NCI-H82 treated with DMSO at 0.1 percent for 48 hours (cell line): Measurements from ENCODE around the gene FAAP20.

Experiments used
- DNase-seq: peaks from one replicate; lab custom pipeline; 2025; ENCODE audit not compliant: unreplicated experiment; lab: John Stamatoyannopoulos, UW

Gene FAAP20

DNA sequence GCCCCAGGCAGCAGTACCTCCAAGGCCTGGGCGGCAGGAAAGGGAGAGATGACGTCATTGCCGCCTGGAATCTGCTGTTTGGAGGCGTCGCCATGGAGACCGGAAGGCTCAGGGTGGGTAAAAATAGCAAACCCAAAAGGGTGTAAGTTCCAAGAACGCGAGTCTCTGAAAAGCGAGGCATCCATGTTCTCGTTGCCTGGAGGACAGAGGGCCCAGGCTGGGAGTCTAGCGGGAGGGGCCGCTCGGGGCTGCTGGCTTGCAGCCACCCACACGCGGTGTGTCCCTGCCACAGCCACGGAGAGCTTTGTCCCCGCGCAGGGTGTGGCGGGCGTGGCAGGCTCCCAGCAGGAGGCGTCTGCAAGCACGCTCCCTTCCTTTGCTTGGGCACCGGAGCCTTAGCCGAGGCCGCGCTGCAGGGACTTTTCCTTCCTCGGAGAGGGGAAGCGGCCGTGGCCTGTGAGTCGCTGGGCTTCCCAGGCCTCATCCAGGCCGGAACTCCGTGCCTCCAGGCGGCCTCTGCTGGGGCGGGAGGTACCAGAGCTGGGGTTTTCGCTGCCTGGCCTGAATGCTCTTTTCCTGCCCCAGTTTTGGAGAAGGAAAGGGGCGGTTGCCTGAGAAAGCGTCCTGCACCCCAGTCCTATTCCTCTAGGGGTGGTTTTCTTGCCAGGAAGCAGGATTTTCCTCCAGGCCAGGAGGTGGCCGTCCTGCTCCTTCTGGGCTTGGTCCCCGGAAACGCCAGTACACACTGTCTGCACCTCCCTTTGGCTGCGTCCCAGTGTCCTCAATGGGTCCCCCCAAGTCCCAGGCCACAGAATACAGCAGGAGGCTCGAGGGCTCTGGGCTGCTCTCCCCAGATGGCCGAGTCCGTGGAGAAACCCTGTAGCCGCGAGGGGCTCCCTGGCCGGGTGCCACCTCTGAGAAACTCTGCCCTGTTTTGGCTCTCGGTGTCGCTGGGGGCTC is 18.2 kb upstream of the FAAP20 start:
- no peak for DNase-seq

DNA sequence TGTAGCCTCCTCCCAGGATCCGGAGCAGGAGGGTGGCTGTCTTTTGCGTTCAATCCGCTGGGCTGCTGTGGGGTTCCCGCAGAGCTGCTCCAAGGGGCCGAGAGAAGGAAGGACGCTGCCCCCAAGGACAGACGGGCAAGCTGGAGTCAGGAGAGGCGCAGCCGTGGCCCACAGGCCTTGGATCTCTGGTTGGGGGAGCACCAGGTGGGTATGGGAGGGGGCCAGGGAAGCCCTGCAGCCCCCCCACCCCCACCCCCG is 17.6 kb upstream of the FAAP20 start:
- no peak for DNase-seq

DNA sequence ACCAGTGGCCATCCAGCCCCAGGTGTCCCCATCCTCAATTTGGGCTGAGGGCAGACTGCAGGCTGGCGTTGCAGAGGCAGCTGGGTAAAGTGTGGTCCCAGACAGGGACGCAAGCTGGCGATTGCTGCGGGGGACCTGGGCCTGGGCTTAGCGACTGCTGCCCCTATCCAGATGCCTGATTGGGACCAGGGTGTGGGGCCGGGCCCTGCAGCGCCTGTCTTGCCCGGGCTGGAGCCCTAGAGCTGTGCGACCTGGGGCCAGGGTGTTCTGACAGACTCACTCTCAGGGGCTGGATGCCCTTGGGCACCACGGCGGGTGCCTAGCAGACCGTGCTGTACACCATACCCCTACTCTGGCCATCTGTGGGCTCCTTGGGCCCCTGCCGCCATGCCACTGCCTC is 16.2 kb upstream of the FAAP20 start:
- no peak for DNase-seq

DNA sequence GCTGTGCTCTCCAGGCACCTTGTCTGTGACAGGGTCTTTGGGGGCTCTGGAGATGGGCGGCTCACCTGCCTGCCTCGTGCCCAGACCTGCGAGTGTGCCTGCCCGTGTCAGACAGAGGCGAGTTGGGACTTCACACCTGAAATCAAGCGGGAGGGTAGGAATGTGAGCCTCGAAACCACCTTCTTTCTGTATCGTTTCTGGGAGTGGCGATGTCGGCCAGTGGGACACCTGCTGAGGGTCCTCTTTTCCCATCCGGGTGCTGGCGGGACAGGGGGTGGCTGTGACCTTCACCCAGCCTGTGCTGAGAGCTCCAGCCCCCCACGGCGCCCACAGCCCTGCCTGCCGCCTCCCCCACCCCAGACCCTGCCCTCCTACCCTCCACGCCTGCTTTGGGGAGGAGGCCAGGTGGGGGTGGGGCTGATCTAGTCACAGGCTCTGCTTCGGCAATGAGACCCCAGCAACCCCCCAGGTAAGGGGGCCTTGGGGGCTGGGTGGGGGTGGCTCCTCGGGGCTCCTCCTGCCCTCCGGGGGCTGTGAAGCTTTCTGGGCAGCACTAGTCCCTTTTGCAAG is 15.6 kb upstream of the FAAP20 start:
- no peak for DNase-seq

DNA sequence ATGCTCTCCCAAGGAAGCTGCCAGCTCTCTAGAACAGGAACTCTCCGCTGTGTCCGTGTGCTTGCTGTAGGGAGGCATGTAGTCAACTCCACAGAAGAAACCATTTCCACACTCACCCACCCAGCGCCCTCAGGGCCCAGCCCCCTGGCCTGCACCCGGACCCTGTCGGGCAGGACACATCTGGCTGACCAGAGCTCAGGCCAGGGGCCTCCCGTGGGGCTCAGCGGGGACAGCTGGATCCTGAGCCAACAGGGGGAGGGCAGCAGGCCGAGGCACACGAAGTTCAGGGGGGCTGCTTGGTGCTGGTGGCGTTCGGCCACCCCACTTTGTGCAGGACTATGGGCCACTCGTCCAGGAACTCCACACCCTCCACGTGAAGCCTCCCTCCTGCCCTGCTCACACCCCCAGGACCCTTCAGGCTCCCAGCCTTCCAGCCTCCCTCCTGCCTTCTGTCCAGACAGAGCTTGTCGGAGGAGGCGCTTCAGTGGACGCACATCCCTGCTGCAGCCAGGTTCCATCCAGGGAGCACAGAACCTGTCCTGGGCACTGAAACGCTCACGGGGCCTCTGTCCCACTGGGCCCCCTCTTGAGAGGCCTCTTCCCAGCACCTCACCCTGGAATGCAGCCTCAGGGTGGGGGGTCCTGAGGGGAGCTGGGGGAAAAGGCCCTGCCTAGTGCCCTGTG is 15.0 kb upstream of the FAAP20 start:
- DNase-seq, result no peak

DNA sequence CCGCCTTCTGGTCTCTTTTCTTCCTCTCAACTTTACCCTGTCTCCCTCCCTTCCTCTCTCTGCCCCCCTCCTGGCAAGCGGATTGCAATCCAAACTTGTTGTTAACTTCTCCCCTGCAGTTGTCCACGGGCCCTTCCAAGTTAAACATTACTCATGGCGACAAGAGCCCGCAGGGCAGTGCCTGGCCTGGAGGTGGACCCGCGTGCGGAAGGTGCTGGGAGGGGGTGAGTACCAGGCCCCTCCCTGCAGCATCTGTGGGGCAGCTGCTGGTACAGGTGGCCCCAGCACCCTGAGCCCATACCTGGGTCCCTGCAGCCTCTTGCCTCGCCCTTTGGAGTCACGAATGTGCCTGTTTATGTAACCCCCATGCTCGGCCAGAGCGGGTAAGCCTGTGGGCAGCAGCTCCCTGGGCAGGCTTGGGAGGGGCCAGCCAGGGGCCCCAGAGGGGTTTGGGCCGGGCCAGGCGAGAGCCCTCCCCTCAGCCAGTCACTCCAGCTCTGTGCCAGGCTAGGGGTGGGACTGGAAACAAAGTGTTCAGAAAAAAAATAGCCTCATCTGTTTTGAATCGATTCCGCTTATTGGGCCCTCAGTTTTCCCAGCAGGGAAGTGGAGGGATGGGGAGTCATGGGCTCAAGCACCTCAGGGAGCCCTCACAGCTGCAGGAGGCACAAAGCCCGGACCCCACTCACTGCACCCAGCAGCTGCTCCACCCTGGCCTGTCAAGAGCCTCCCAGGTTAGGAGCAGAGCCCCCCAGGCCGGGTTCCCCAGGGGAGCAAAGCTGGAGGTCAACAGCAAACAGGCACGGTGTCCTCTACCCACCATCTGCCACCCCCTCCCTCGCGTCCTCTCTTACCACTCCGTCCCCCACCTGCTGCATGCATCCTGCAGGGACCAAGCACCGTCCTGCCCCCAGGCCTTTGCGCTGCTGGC is 14.0 kb upstream of the FAAP20 start:
- no peak for DNase-seq

DNA sequence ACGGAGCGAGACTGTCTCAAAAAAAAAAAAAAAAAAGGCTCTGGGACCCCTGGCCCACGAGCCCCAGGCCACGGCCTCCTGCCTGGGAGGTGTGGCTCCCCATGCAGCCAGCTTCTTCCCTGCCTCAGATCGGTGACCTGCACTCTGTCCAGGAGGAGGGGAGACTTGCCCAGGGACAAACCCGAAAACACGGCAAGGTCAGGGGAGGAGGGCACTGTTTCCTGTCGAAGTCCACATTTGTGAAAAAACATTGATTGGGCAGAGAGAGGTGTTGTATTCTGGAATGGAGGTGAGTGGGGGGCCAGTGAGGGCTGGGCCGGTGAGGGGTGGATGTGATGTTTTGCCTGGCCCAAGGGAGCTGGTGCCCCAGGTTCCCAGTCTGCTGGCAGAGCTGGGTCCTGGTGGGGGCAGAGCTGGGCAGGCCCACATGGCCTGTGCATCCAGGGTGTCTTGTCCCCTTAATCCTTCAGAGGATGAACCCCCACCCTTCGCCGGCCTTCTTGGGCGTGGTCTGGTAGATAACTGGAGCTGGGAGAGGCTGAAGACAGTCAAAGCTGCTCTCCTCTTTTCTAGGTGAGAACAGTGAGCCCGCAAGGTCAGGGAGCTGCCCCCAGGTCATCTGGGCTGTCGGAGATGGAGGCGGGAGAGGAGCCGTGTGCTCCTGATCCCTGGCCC is 12.4 kb upstream of the FAAP20 start:
- no peak for DNase-seq

DNA sequence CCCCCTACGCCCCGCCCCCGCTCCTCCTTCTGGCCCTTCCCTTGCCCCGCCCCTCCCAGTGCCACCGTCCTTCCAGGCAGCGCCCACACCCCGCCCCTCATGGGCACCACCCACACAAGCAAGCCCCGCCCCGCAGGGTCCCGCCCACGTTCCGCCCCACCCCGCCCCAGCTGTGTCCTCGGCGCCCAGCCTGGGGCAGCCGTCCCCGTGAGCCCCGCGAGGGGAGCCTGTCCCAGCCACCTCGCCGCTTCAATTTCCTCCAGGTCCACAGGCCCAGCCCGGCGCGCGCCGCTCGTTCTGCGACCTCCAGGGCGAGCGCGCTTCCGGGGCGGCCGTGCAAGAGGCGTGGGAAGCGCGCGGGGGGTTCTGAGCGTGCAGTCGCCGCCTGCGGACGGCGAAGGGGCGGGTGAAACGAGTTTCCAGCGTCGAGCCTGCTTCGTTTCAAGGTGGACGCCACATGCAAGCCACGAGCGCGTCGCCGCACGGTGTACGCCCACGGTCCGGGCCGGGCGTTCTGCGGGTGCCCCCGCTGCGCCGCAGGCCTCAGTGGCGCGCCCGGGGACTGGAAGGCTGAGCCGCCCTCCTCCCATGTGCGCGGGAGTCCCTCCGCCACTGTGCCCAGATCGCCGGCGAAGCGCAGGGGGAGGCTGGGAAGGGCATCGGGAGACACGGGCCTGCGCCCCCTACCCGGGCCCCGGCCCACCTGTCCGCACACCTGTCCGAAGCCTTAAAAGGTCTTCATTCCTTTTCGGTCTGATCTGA is 10.8 kb upstream of the FAAP20 start:
- DNase-seq, result peak; percentile 68

DNA sequence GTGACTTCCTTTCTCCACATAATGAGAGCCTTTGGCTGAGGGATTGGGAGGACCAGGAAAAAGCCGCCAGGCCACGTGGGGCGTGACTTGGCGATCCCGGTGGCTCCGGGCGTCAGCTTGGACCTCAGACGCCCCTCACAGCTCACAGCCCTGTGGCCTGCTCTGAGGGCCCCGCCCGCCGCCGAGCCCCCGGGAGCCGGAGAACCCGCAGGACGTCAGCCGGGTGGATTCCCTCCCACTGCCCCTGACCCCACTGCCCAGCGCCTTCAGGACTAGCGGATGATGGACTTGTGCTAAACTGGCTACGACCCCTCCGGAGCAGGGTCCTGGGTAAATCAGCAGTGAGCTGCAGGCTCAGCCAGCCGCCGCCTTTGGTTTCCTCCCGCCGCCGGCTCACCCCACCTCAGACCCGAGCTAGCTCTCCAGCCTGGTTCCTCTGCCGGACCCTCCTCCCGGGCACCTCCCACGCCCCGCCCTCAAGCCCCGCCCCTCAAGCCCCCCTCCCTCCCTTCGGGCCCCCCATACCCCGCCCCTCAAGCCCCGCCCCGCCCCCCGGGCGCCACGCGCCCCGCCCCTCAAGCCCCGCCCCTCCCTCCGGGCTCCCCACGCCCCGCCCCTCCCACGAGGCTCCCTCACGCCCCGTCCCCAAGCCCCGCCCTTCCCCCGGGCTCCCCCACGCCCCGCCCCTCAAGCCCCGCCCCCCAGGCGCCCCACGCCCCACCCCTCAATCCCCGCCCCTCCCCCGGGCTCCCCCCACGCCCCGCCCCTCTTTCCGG is 10.0 kb upstream of the FAAP20 start:
- peak; percentile 68 for DNase-seq

DNA sequence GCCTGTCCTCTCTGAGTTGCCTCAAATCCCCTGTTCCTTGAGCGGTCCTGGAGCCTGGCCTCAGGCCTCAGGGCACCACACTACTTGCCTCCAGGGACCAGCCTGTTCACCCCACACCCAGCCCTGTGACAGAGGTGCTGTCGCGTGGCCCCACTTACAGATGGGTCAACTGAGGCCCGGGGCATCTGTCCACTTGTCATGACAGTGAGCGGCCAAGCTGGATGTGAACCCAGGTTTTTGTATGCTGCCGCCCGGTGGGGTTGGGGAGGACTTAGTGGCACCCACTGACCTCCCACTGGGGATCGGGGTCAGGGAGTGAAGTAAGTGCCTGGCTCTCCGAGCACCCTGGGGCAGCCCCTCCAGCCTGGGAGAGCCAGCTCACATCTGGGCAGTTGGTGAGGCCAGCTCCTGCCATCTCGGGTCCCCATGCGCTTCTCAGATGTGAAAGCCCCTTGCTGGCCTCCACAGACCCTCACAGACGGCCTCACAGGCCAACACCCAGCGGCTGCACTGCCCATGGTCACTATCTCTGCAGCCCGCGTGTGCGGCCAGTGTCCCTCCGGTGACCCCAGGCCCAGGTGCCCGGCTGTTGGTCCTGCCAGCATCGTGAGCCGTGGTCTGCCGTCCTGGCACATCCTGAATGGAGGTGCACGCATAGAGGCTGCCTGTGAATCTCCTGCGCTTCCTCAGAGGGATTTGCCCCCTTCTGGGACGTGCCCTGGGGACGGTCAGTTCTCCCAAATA is 9.3 kb upstream of the FAAP20 start:
- DNase-seq, result no peak

DNA sequence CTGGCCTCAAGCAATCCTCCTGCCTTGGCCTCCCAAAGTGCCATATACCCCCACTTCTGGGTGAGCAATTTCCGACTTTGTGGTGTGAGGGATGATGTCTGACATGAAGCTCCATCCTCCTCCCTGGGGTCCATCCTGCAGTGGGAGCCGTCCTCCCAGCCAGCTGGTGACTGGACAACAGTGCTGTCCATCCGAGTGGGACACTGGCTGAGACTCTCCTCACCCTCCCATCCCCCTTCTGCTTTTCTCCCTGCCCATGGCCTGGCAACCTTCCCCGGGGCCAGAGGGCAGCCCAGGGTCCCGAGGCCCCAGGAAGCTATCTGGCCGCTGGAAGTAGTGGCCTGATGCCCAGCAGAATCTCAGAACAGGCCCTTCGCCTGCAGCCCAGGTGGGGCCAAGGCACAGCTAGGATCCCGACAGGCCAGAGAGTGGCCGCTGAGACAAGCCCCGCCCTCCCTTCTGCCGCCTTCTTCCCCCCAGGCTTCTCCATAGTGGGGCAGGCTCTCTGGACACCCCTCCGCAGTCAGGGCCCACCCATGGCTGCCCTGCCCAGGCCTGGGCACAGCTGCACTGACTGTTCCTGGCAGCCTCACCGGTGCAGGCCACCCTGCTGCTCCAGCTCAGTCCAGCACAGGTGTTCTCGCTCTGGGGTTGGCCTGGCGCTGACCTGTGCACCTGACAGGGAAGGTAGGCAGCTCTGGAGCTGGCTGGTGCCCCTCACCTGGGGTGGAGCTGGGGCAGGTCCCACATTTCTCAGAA is 8.4 kb upstream of the FAAP20 start:
- no peak for DNase-seq

DNA sequence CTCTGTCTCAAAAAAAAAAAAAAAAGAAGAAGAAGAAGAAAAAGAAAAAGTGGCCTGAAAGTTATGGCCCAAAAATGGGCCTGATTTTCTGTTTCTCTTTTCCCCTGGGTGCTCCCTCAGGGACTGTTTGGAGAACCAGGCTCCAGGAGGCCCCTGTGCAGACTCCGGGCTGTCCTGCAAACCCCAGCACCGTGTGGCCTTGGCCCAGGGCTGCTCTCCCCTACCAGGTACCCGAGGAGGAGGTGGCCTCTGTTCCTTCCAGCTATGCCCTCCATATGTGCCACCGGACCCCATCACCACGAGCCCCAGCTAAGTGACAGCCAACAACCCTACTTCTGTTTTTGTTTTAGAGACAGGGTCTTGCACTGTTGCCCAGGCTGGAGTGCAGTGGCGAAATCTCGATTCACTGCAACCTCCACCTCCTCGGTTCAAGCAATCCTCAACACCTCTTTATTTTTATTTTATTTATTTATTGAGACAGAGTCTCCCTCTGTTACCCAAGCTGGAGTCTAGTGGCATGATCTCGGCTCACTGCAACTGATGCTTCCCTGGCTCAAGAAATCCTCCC is 7.5 kb upstream of the FAAP20 start:
- DNase-seq, result no peak

DNA sequence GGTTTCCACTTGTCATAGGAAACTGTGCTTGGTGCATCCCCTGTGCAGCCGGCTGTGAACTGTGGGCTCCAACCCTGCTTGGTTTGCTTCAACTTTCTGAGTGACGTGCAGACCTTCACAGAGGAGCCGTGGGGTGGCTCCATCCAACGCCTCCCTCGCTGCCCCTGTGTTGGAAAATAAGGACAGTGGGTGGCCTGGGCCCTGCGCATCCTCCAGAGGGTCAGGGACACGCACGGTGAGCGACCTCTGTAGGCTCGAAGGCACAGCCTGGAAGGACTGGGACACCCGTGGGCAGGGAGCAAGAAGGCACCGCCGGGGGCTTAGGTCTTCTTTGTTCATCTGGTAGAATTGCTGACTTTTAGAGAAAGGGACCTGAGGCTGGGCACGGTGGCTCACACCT is 6.5 kb upstream of the FAAP20 start:
- DNase-seq, result no peak

DNA sequence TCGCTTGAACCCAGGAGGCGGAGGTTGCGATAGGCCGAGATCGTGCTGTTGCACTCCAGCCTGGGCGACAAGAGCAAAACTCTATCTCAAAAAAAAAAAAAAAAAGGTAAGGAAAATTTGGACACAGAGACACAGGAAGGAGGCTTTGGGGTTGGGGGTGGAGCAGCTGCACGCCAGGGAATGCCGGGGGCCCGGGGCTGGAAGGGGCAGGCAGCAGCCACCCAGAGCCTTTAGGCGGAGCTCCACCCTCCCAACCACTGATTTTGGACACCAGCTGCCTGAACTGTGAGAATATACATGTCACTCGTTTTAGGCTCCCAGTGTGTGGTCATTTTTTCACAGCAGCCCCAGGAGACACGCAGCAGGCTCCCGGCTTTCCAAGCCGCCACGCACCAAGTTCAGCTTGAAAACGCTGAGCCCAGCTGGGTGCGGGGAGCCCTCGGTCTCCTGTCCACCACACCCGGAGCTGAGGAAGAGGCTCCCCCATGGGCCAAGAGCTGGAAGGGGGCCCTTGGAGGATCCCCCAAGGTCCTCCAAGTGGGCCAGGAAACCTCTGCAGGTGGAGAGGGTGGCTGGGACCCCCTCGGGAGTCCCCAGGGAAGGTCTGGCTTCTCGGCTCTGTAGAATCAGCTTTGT is 5.9 kb upstream of the FAAP20 start:
- no peak for DNase-seq

DNA sequence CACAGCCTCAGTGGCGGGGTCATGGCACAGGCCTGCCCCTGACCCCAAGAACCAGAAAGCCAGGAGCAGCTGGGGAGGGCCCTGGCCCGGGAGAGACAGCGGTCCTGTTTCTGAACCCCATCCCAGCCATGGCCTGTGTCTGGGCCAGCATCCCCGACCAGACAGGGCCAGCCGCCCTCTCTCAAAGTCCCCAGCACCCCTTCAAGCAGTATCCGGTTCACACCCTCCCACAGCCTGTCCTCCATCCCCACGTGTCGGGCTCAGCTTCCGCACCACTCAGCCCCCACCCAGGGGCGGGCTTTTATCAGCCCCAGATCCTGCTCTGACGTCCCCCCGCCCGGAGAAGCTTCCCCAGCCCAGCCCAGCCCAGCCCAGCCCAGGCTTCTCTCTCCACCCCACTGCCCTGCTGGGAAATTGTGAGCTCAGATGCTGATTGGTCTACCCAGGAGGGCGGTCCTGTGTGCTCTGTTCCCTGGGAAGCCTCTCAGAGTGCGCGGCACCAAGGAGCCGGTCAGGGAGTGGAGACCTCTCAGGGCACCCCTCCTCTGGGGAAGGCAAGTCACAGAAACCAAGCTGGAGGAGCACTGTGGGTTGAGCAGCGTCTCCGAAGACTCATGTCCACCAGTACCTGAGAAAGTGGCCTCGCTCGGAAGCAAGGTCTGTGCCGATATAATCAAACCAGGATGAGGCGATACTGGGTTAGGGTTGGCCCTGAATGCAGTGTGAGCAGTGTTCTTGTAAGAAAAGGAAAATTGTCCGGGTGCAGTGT is 4.7 kb upstream of the FAAP20 start:
- DNase-seq, result peak; percentile 78

DNA sequence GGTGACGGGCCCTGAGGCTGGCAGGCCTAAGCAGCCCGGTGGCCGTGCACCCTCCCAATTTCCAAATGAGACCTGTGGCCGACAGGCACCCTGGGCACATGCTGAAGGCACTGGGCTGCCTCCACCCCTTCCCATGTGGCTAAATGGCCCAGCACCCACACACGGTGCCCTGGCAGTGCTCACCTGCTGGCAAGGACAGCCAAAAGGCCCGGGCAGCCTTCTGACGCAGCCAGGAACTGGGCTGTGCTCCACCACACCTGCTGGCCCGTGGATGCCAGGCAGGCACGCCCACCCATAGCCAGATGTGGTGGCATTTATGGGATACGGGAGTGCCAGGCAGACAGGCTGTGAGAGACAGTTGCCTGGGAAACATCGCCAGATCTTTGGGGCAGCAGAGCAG is 4.0 kb upstream of the FAAP20 start:
- no peak for DNase-seq
